ENCODE results near the gene FRAS1. TPM values are rescaled to one million over a fixed set of nuclear protein-coding genes. Genes with fewer than 3 reads are reported as not detected.

FRAS1 gene
- total and polyA plus RNA-seq, 2 of the 8 experiments (the other 6 are each of a cell fraction or from before 2014, with no cell fraction given): 38.5 to 109 TPM

DNA sequence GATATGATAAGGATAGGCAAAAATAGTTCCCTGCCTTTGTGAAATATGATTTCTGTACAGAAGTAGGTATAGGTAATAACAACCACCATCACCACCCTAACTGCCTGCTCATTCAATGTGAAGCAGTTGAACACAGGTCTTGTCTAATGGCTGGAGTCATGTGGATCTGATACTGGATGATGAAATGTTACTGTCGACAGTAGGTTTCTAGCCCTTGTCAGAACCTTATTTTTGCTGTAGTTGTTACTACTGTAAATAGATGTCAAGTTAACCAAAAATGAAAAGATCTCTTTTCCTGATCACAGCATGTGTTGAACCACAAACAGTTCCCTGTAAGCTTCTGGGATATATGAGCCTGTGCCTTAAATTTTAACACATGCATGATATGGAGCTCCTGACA is 142.9 kb downstream of the FRAS1 start:
- H4K20me1 ChIP-seq (replicated peaks in 1 of 2; ENCODE audit: control insufficient read depth in 1 of 2, insufficient read depth in 2 of 2, low read length in 2 of 2): no peaks in the 10 kb centered on the region
- peaks cover 0 to 9% (median 2%) of the 10 kb centered on the region in 4 experiments; a peak in 2 of 7 replicates for H3K4me1 ChIP-seq (replicated peaks in 1 of 4; ENCODE audit: control insufficient read depth in 3 of 4, insufficient read depth in 4 of 4, low read length in 3 of 4)
- H2BK15ac ChIP-seq (ENCODE audit: low read length): no peak overlapping the region
- H3K18ac ChIP-seq (ENCODE audit: extremely low read depth, low read length): no peak overlapping the region
- H3K23ac ChIP-seq (ENCODE audit: insufficient read length): no peak overlapping the region
- no peaks in the 10 kb centered on the region for H3K23me2 ChIP-seq (ENCODE audit: low read depth, low read length)
- no peaks in the 10 kb centered on the region for H3K27me3 ChIP-seq (replicated peaks in 1 of 4; ENCODE audit: control insufficient read depth in 3 of 4, extremely low read depth in 1 of 4, insufficient read depth in 3 of 4, low read length in 3 of 4)
- no peak overlapping the region for H3K4ac ChIP-seq (replicated peaks; ENCODE audit: insufficient read length, low read depth, low read length)
- H4K5ac ChIP-seq (ENCODE audit: insufficient read length, low read depth, low read length): no peak overlapping the region
- H3K4me2 ChIP-seq (ENCODE audit: insufficient read depth in 1 of 2, low read depth in 2 of 2, low read length in 2 of 2): no peak overlapping the region
- WGBS, 2 experiments (ENCODE audit: extremely low coverage in 1 of 2, insufficient coverage in 1 of 2, insufficient read length in 1 of 2, insufficient replicate concordance in 2 of 2, low coverage in 1 of 2, low lambda C conversion rate in 2 of 2, missing lambda C conversion rate in 1 of 2): 89% methylated on average over 1 of the region's 1 CpG; no CpG with 5 or more reads in 1 of the 2 experiments
- no peak overlapping the region for H4K8ac ChIP-seq (ENCODE audit: extremely low read depth, insufficient read depth, low read length)
- FAIRE-seq (no peak), DNase-seq (ENCODE audit: low read depth in 1 of 2, low spot score in 2 of 2) (no peak)
- H3K9ac ChIP-seq (replicated peaks in 1 of 4; ENCODE audit: extremely low read depth in 1 of 4, low read depth in 3 of 4, low read length in 3 of 4): no peak overlapping the region
- H2BK5ac ChIP-seq (ENCODE audit: low read depth, low read length): no peak overlapping the region
- H2AK5ac ChIP-seq (ENCODE audit: low read depth, low read length): no peak overlapping the region
- no peak overlapping the region for H3K56ac ChIP-seq (replicated peaks; ENCODE audit: insufficient read length, low read depth, low read length)
- POLR2A ChIA-PET (ENCODE audit: partially characterized antibody): interaction anchor here (0.7 to 1.2 kb wide), 4 partner anchors 11 to 233 kb away, joined by 3 read pairs; no protein-coding TSS in a partner anchor
- peaks cover 2% of the 10 kb centered on the region; the same call in 1 of the 2 replicates for H3K79me1 ChIP-seq (ENCODE audit: low read depth, low read length)
- H3K14ac ChIP-seq (ENCODE audit: insufficient read length): no peak overlapping the region
- H2BK12ac ChIP-seq (ENCODE audit: low read depth, low read length): no peak overlapping the region
- no peak overlapping the region for H3K4me3 ChIP-seq (ENCODE audit: extremely low read depth in 1 of 4, insufficient read depth in 2 of 4, low read depth in 3 of 4, low read length in 4 of 4)
- CTCF ChIA-PET (ENCODE audit: partially characterized antibody): interaction anchor here (1.8 kb wide), 1 partner anchor 140 kb away, joined by 8 read pairs; no protein-coding TSS in a partner anchor
- peaks cover 4 to 8% of the 10 kb centered on the region in 2 experiments; a peak in 3 of 4 replicates for H3K9me3 ChIP-seq (ENCODE audit: insufficient read depth in 2 of 2, low read depth in 1 of 2, low read length in 1 of 2)
- H3K27ac ChIP-seq (ENCODE audit: low read depth, low read length): no peak overlapping the region
- H2BK20ac ChIP-seq (ENCODE audit: low read length): no peak overlapping the region
- no peak overlapping the region for H2BK120ac ChIP-seq (replicated peaks; ENCODE audit: low read depth, low read length)
- H3K79me2 ChIP-seq (ENCODE audit: control insufficient read depth in 1 of 2, insufficient read depth in 2 of 2, low read length in 2 of 2): peaks cover 0 to 87% of the 10 kb centered on the region in 2 experiments; a peak in 3 of 4 replicates
- TF ChIP-seq TBP (IDR thresholded peaks at IDR 0.05; ENCODE audit: low read depth, low read length) (no peak), SUZ12 (IDR thresholded peaks at IDR 0.05; ENCODE audit: low read length) (no peak), CREB1 (IDR thresholded peaks at IDR 0.05) (no peak)
- no peak overlapping the region for H2AFZ ChIP-seq (ENCODE audit: low read length)
- peaks cover 0 to 4% (median 0%) of the 10 kb centered on the region in 4 experiments; a peak in 2 of 8 replicates for H3K36me3 ChIP-seq (ENCODE audit: control insufficient read depth in 2 of 4, insufficient read depth in 4 of 4, low read length in 3 of 4)
- H4K91ac ChIP-seq (replicated peaks; ENCODE audit: insufficient read length, low read length): no peak overlapping the region

Measured in H1 (cell line).